AG04449 (cell line): Measurements from ENCODE around the gene UBALD2.

Experiments used
- CTCF ChIA-PET: fragments of 350-600 bp; formaldehyde crosslinking; extraction: SDS; loops from one replicate; lab custom pipeline; 2021; ENCODE audit warnings: antibody characterized with exemption; lab: Yijun Ruan, JAX
- POLR2A ChIA-PET: fragments of 400-600, 350-600 bp; formaldehyde crosslinking; extraction: SDS; loops from one replicate; lab custom pipeline; 2020; ENCODE audit warnings: antibody characterized with exemption, inconsistent platforms; lab: Yijun Ruan, JAX
- DNase-seq: peaks from one replicate; pipeline ENCODE4 v3.0.0-alpha.2; 2010; ENCODE audit warnings: low read depth, low spot score
- H3K4me3 ChIP-seq: 2 replicates; pipeline ENCODE4 v1.5.1; 2011; ENCODE audit warnings: low read depth, mild to moderate bottlenecking, control low read depth, low read length
- CTCF ChIP-seq: IDR thresholded peaks from one replicate; pipeline ENCODE4 v1.5.1; 2011; ENCODE audit warnings: mild to moderate bottlenecking, moderate library complexity, low read length, control low read depth, inconsistent platforms; ENCODE audit not compliant: insufficient read depth; ENCODE audit errors: missing control alignments

The UBALD2 gene

GRCh38 chr17:76272541-76273444 lies 7.6 kb downstream of the UBALD2 start:
- ChIA-PET POLR2A (no interaction called here), CTCF (interaction anchor here (1.3 to 2.7 kb wide), 4 partner anchors 8 to 259 kb away, joined by 3 to 11 read pairs (median 4); no protein-coding TSS in a partner anchor)
- no peak for DNase-seq
- H3K4me3 ChIP-seq, result no peak overlapping the region
- no peak for TF ChIP-seq CTCF

GRCh38 chr17:76273445-76274111 lies 8.4 kb downstream of the UBALD2 start:
- ChIA-PET POLR2A (no interaction called here), CTCF (interaction anchor here (1.0 to 2.7 kb wide), 6 partner anchors 7 to 260 kb away, joined by 3 to 11 read pairs (median 3); no protein-coding TSS in a partner anchor)
- no peak for DNase-seq
- no peak overlapping the region for H3K4me3 ChIP-seq
- TF ChIP-seq CTCF, result no peak

- ChIA-PET CTCF (interaction anchor here (0.8 to 2.7 kb wide), 13 partner anchors 8 to 260 kb away, joined by 3 to 11 read pairs (median 3); no protein-coding TSS in a partner anchor), POLR2A (interaction anchor here (0.7 kb wide), 1 partner anchor 10 kb away, joined by 3 read pairs; no protein-coding TSS in a partner anchor)
- no peak for TF ChIP-seq CTCF
- no peak for DNase-seq
- H3K4me3 ChIP-seq, result no peak overlapping the region
Measured at GRCh38 chr17:76274112-76274956, 9.2 kb downstream of the UBALD2 start.

GRCh38 chr17:76275382-76276068 lies 10.4 kb downstream of the UBALD2 start:
- ChIA-PET POLR2A (no interaction called here), CTCF (interaction anchor here (0.8 to 1.9 kb wide), 11 partner anchors 8 to 269 kb away, joined by 3 to 7 read pairs (median 4); no protein-coding TSS in a partner anchor)
- no peak overlapping the region for H3K4me3 ChIP-seq
- TF ChIP-seq CTCF, result no peak
- no peak for DNase-seq

- DNase-seq, result no peak
- CTCF ChIA-PET, result interaction anchor here (0.8 to 1.7 kb wide), 5 partner anchors 24 to 270 kb away, joined by 3 to 7 read pairs (median 4); no protein-coding TSS in a partner anchor
- H3K4me3 ChIP-seq, result no peak overlapping the region
- POLR2A ChIA-PET, result no interaction called here
- no peak for TF ChIP-seq CTCF
Measured at GRCh38 chr17:76276069-76276431, 10.9 kb downstream of the UBALD2 start.
